K562 (cell line): ENCODE data around the gene SLC23A2. TPM values are rescaled to one million over a fixed set of nuclear protein-coding genes. Genes with fewer than 3 reads are reported as not detected.

Experiments
- ATAC-seq: fragments of 200-7000 bp; cut with Tn5 transposase; 3 replicates; pipeline ENCODE4 v1.9.1; 2020; ENCODE audit warnings: moderate library complexity
- BruUV-seq: library from RNA; stranded (reverse); fragments of 400-500 nt; replicated peaks from 2 replicates; lab custom pipeline; 2021; lab: Mats Ljungman, UMichigan
- CTCF ChIA-PET: fragments of 300-600 bp; formaldehyde crosslinking; extraction: SDS; loops from one replicate; lab custom pipeline; 2021; ENCODE audit warnings: low intra/inter-chr PET ratio; lab: Yijun Ruan, JAX
- POLR2A ChIA-PET: fragments of 300-600, 350-650 bp; sonication (Branson Sonifier 250); formaldehyde crosslinking; extraction: SDS; loops from one replicate; lab custom pipeline; 2021; ENCODE audit warnings: antibody characterized with exemption, inconsistent platforms; lab: Yijun Ruan, JAX
- DNase-seq, 4 experiments: peaks; one replicate each; pipeline versions ENCODE4 v3.0.0 to v3.0.0-alpha.2; 2011 to 2018; ENCODE audit warnings: low spot score in 3 of 4, mixed read lengths in 3 of 4; ENCODE audit errors: extremely low read depth in 1 of 4
- FAIRE-seq: peaks from 2 replicates; lab custom pipeline; 2011; peaks lifted over from hg19 to GRCh38; lab: Jason Lieb, UNC
- H2AFZ ChIP-seq: 2 replicates; pipeline ENCODE4 v1.6.0; 2011; ENCODE audit warnings: low read depth, low read length, control low read depth, inconsistent platforms
- H3K27ac ChIP-seq: fragments of 200-600 bp; 3 replicates; pipeline ENCODE4 v1.8.0; 2011; ENCODE audit warnings: low read depth, mild to moderate bottlenecking, control low read depth, inconsistent platforms, low read length, moderate library complexity, mixed read lengths; ENCODE audit errors: extremely low read depth
- H3K27me3 ChIP-seq, 2 experiments: fragments of 300-600 bp in 1 of 2; 2 replicates in 1 of 2; 3 replicates in 1 of 2; pipeline versions ENCODE4 v1.6.0 to v1.8.0; 2011; ENCODE audit warnings: inconsistent platforms in 2 of 2, low read length in 2 of 2, mild to moderate bottlenecking in 1 of 2, mixed read lengths in 1 of 2, moderate library complexity in 1 of 2; ENCODE audit not compliant: control insufficient read depth in 2 of 2, insufficient read depth in 2 of 2
- H3K36me3 ChIP-seq: fragments of 300-600 bp; 3 replicates; pipeline ENCODE4 v1.8.0; 2011; ENCODE audit warnings: mild to moderate bottlenecking, low read length, inconsistent platforms; ENCODE audit not compliant: control insufficient read depth, insufficient read depth
- H3K4me1 ChIP-seq, 2 experiments: fragments of 200-600 bp in 1 of 2; replicated peaks in 1 of 2; 2 replicates in 1 of 2; 3 replicates in 1 of 2; pipeline versions ENCODE4 v1.5.1 to v1.8.0; 2011; ENCODE audit warnings: inconsistent platforms in 2 of 2, low read length in 2 of 2, mild to moderate bottlenecking in 1 of 2, mixed read lengths in 1 of 2, moderate library complexity in 1 of 2; ENCODE audit not compliant: control insufficient read depth in 2 of 2, insufficient read depth in 2 of 2
- H3K4me2 ChIP-seq: 2 replicates; pipeline ENCODE4 v1.6.1; 2011; ENCODE audit warnings: low read length, control low read depth, inconsistent platforms, mixed read lengths; ENCODE audit not compliant: insufficient read depth
- H3K4me3 ChIP-seq: fragments of 200-600 bp; sonication (generic), shearing (Covaris generic); 2 replicates; pipeline ENCODE4 v1.5.1; 2016; ENCODE audit warnings: control low read depth, inconsistent platforms
- H3K79me2 ChIP-seq: fragments of 200-600 bp; 3 replicates; pipeline ENCODE4 v1.8.0; 2011; ENCODE audit warnings: low read length, inconsistent platforms; ENCODE audit not compliant: control insufficient read depth, insufficient read depth
- H3K9ac ChIP-seq, 2 experiments: 2 replicates each; pipeline versions ENCODE4 v1.6.0 to v1.6.1; 2011; ENCODE audit warnings: low read depth in 2 of 2, low read length in 2 of 2, control low read depth in 1 of 2, inconsistent platforms in 1 of 2, mild to moderate bottlenecking in 1 of 2, mixed read lengths in 1 of 2; ENCODE audit not compliant: insufficient read depth in 1 of 2
- H3K9me1 ChIP-seq: one replicate; pipeline ENCODE4 v1.6.0; 2011; ENCODE audit warnings: inconsistent platforms, mild to moderate bottlenecking, low read length, moderate library complexity; ENCODE audit not compliant: control insufficient read depth, insufficient read depth
- H3K9me3 ChIP-seq: replicated peaks from 2 replicates; pipeline ENCODE4 v1.5.1; 2011; ENCODE audit warnings: low read depth, low read length, inconsistent platforms; ENCODE audit not compliant: control insufficient read depth, insufficient read depth
- H4K20me1 ChIP-seq: replicated peaks from 2 replicates; pipeline ENCODE4 v1.6.1; 2011; ENCODE audit warnings: low read length, inconsistent platforms, mixed read lengths; ENCODE audit not compliant: control insufficient read depth, insufficient read depth
- BACH1 ChIP-seq: fragments of 200-800 bp; sonication (Bioruptor generic); IDR thresholded peaks from 2 replicates; pipeline ENCODE4 v1.6.1; 2016; ENCODE audit warnings: missing genetic modification characterization, missing compliant biosample characterization
- DIDO1 ChIP-seq: fragments of 450-650 bp; IDR thresholded peaks from 2 replicates; pipeline ENCODE4 v1.6.1; 2016; ENCODE audit warnings: low read depth, missing biosample characterization, missing genetic modification characterization
- GTF2A2 ChIP-seq: IDR thresholded peaks from 2 replicates; pipeline ENCODE4 v1.6.1; 2016; ENCODE audit warnings: mild to moderate bottlenecking, missing genetic modification characterization, missing compliant biosample characterization
- ILF3 ChIP-seq: fragments of 450-650 bp; IDR thresholded peaks from 2 replicates; pipeline ENCODE4 v1.6.1; 2018; ENCODE audit warnings: antibody characterized with exemption, mild to moderate bottlenecking, moderate library complexity, borderline replicate concordance
- KAT2B ChIP-seq: IDR thresholded peaks from one replicate; pipeline ENCODE4 v1.6.1; 2012; ENCODE audit warnings: low read depth, mild to moderate bottlenecking, control low read depth, inconsistent platforms, low read length, moderate library complexity
- LCOR ChIP-seq: sonication (generic); formaldehyde crosslinking; IDR thresholded peaks from 2 replicates; pipeline ENCODE4 v1.8.0; 2022; ENCODE audit warnings: mild to moderate bottlenecking, missing genetic modification reagents
- MEF2A ChIP-seq: IDR thresholded peaks from 2 replicates; pipeline ENCODE4 v1.6.1; 2011; ENCODE audit warnings: low read depth, mild to moderate bottlenecking, low read length, moderate library complexity; ENCODE audit not compliant: control insufficient read depth
- NFIX ChIP-seq: fragments of 250-450 bp; sonication (Bioruptor Pico); IDR thresholded peaks from 2 replicates; pipeline ENCODE4 v1.4.0; 2020; ENCODE audit warnings: low read depth, mild to moderate bottlenecking, moderate library complexity
- RNF219 ChIP-seq: fragments of 250-450 bp; sonication (Bioruptor Pico); IDR thresholded peaks from 2 replicates; pipeline ENCODE4 v1.5.0; 2022; ENCODE audit warnings: mild to moderate bottlenecking
- ZSCAN29 ChIP-seq: fragments of 450-650 bp; IDR thresholded peaks from 2 replicates; pipeline ENCODE4 v1.6.1; 2017
- WGBS: fragments of 100-300 bp; shearing (Covaris generic); methylation state at CpG from one replicate; pipeline ENCODE4 v1.1.6; 2016; ENCODE audit warnings: low coverage, mixed read lengths; ENCODE audit not compliant: insufficient coverage; ENCODE audit errors: missing lambda C conversion rate; 5-methylcytosine and 5-hydroxymethylcytosine counted together
- in situ Hi-C: fragments of 300-500 bp; cut with MboI; formaldehyde crosslinking; loops from 4 replicates; pipeline ENCODE4 v1.15.0; 2018; ENCODE audit warnings: inconsistent platforms, mixed read lengths
- intact Hi-C: fragments of 100-400 bp; cut with micrococcal nuclease; formaldehyde crosslinking; loops from 2 replicates; pipeline ENCODE4 v1.14.2; 2022
- polyA plus RNA-seq, 8 experiments: library from polyadenylated mRNA; depleted of rRNA in 4 of 8; stranded (reverse) in 5 of 8; unstranded in 3 of 8; fragments of >200 nt; fragmentation: Nextera tagmentation in 2 of 8; fragmentation: Illumina TruSeq in 1 of 8; extraction: Ambion mirVana in 2 of 8; extraction: Trizol in 1 of 8; gene quantifications; 2 replicates each; pipeline versions ENCODE4 v1.2.1 to v1.2.3, GENCODE V29; 2011 to 2014; ENCODE audit warnings: inconsistent platforms in 1 of 8, missing spikeins in 1 of 8
- total RNA-seq, 7 experiments: library from RNA; depleted of rRNA in 6 of 7; stranded (reverse); fragments of >200 nt in 6 of 7; fragmentation: Illumina TruSeq in 2 of 7; extraction: Trizol in 2 of 7; gene quantifications; 2 replicates each; pipeline versions ENCODE4 v1.2.1 to v1.2.3, GENCODE V29; 2011 to 2021; ENCODE audit warnings: low replicate concordance in 1 of 7
- TF ChIP-seq, protein P1 (sequence below): sonication (generic); formaldehyde crosslinking; IDR thresholded peaks from 2 replicates; pipeline ENCODE4 v1.8.0; 2022; ENCODE audit warnings: mild to moderate bottlenecking, low read depth, missing genetic modification reagents

Gene SLC23A2
- total and polyA plus RNA-seq, 9 of the 15 experiments (the other 6 are each of a cell fraction or from before 2014, with no cell fraction given) = 0.39 to 6.7 (median 3.2) TPM

- 36% methylated on average over 3 of the region's 3 CpGs for whole genome bisulfite sequencing
- in situ Hi-C loops = loop anchor here (10.0 kb wide), 1 partner anchor 343 kb away; no protein-coding TSS in a partner anchor
These were observed 53.3 kb downstream of the SLC23A2 start for GRCh38 chr20:4947817-4948559.

More at GRCh38 chr20:4947817-4948559, 53.3 kb downstream of the SLC23A2 start:
- H4K20me1 ChIP-seq = peaks cover 6% of the 10 kb centered on the region; the same call in 1 of the 2 replicates
- intact Hi-C loops = no loop called here
- H3K9me3 ChIP-seq = no peaks in the 10 kb centered on the region
- TF ChIP-seq ZSCAN29 (no peak), DIDO1 (no peak), RNF219 (CRISPR knock-in tag) (no peak), MEF2A (no peak), ILF3 (no peak), GTF2A2 (tag) (no peak), BACH1 (tag) (no peak), KAT2B (no peak), NFIX (CRISPR knock-in tag) (no peak), LCOR (CRISPR knock-in tag) (no peak)
- TF ChIP-seq, protein P1, sequence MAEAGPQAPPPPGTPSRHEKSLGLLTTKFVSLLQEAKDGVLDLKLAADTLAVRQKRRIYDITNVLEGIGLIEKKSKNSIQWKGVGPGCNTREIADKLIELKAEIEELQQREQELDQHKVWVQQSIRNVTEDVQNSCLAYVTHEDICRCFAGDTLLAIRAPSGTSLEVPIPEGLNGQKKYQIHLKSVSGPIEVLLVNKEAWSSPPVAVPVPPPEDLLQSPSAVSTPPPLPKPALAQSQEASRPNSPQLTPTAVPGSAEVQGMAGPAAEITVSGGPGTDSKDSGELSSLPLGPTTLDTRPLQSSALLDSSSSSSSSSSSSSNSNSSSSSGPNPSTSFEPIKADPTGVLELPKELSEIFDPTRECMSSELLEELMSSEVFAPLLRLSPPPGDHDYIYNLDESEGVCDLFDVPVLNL = no peak
- TF ChIP-seq, all 486 proteins: peak for 0
- Histone ChIP-seq H3K9ac (no peak overlapping the region), H3K36me3 (no peaks in the 10 kb centered on the region), H2AFZ (no peak overlapping the region), H3K9me1 (no peaks in the 10 kb centered on the region), H3K4me3 (no peak overlapping the region), H3K27ac (no peak overlapping the region), H3K79me2 (no peaks in the 10 kb centered on the region), H3K4me1 (no peaks in the 10 kb centered on the region), H3K4me2 (no peak overlapping the region), H3K27me3 (no peaks in the 10 kb centered on the region)
- no peak for FAIRE-seq
- no peak for ATAC-seq
- no TSS peak for BruUV-seq
- no peak for DNase-seq
- ChIA-PET POLR2A (no interaction called here), CTCF (no interaction called here)
